C4-2B (cell line): ENCODE results near the gene GRID1.

Experiments
- CTCF ChIP-seq: fragments of 450-650 bp; conservative IDR thresholded peaks from 2 replicates; pipeline ENCODE4 v1.5.1; 2017; ENCODE audit warnings: mild to moderate bottlenecking
- ZFX ChIP-seq: fragments of 450-650 bp; IDR thresholded peaks from 2 replicates; pipeline ENCODE4 v1.6.1; 2017

GRCh38 chr10:86258941-86259340 lies 107.7 kb downstream of the GRID1 start:
- no peak for TF ChIP-seq CTCF
- no peak for TF ChIP-seq ZFX
